B cell (primary cell): ENCODE data around the gene USP44. TPM values are rescaled to one million over a fixed set of nuclear protein-coding genes. Genes with fewer than 3 reads are reported as not detected.

Experiments
- ATAC-seq: fragments of 200-7000 bp; cut with Tn5 transposase; one replicate; pipeline ENCODE4 v1.10.0; 2021; ENCODE audit warnings: low read depth, mild to moderate bottlenecking, moderate number of reproducible peaks, moderate library complexity
- CTCF ChIA-PET: fragments of 350-600 bp; sonication (Branson Sonifier 250); formaldehyde crosslinking; loops from one replicate; lab custom pipeline; 2021; ENCODE audit warnings: antibody characterized with exemption, inconsistent platforms; lab: Charles Lee
- POLR2A ChIA-PET: fragments of 350-600 bp; sonication (Branson Sonifier 250); formaldehyde crosslinking; loops from one replicate; lab custom pipeline; 2021; ENCODE audit warnings: antibody characterized with exemption; lab: Charles Lee
- DNase-seq: peaks from one replicate; pipeline ENCODE4 v3.0.0; 2013
- H2AFZ ChIP-seq: 2 replicates; pipeline ENCODE4 v1.6.1; 2012; ENCODE audit warnings: mild to moderate bottlenecking, low read depth, low read length; ENCODE audit not compliant: insufficient read depth, poor library complexity, severe bottlenecking
- H3K27ac ChIP-seq, 2 donors: 1 replicate in 1 of 2; 2 replicates in 1 of 2; pipeline ENCODE4 v1.5.1; 2012 to 2013; ENCODE audit warnings: low read length in 2 of 2, mild to moderate bottlenecking in 2 of 2, moderate library complexity in 1 of 2
- H3K27me3 ChIP-seq, 4 experiments: fragments of 200-600 bp in 1 of 4; sonication (generic) in 1 of 4; replicated peaks in 1 of 4; 1 replicate in 2 of 4; 2 replicates in 2 of 4; pipeline versions ENCODE4 v1.6.1 to v1.7.0; 2013 to 2016; ENCODE audit warnings: low read length in 3 of 4, mild to moderate bottlenecking in 2 of 4, mixed read lengths in 1 of 4, moderate library complexity in 1 of 4; ENCODE audit not compliant: insufficient read depth in 4 of 4, control insufficient read depth in 3 of 4; ENCODE audit errors: control extremely low read depth in 1 of 4
- H3K36me3 ChIP-seq, 2 experiments: replicated peaks in 1 of 2; 1 replicate in 1 of 2; 2 replicates in 1 of 2; pipeline versions ENCODE4 v1.6.1 to v1.7.1; 2013; ENCODE audit warnings: low read length in 1 of 2; ENCODE audit not compliant: insufficient read depth in 2 of 2, control insufficient read depth in 1 of 2; ENCODE audit errors: control extremely low read depth in 1 of 2, extremely low read depth in 1 of 2
- H3K4me1 ChIP-seq, 2 donors: fragments of 200-600 bp in 1 of 2; sonication (generic) in 1 of 2; 1 replicate in 1 of 2; 2 replicates in 1 of 2; pipeline versions ENCODE4 v1.5.1 to v1.6.1; 2013 to 2017; ENCODE audit warnings: low read length in 2 of 2; ENCODE audit not compliant: control insufficient read depth in 2 of 2, insufficient read depth in 2 of 2
- H3K4me2 ChIP-seq: replicated peaks from 2 replicates; pipeline ENCODE3; 2012; ENCODE audit warnings: mild to moderate bottlenecking, low read depth, low read length; ENCODE audit not compliant: poor library complexity, severe bottlenecking
- H3K4me3 ChIP-seq, 5 experiments: fragments of 200-600 bp in 1 of 5; sonication (generic) in 1 of 5; 1 replicate in 3 of 5; 2 replicates in 2 of 5; pipeline versions ENCODE4 v1.5.1 to v1.7.0; 2011 to 2016; ENCODE audit warnings: low read length in 4 of 5, mild to moderate bottlenecking in 4 of 5, low read depth in 2 of 5, control low read depth in 1 of 5, moderate library complexity in 1 of 5; ENCODE audit not compliant: insufficient read depth in 1 of 5; ENCODE audit errors: control extremely low read depth in 1 of 5, extremely low read depth in 1 of 5
- H3K79me2 ChIP-seq: fragments of 200-600 bp; sonication (generic); one replicate; pipeline ENCODE4 v1.6.0; 2016; ENCODE audit warnings: low read length; ENCODE audit not compliant: control insufficient read depth, insufficient read depth
- H3K9ac ChIP-seq: fragments of 200-600 bp; sonication (generic); 2 replicates; pipeline ENCODE4 v1.6.1; 2017; ENCODE audit warnings: mild to moderate bottlenecking, low read length, moderate library complexity
- H3K9me3 ChIP-seq, 3 donors: one replicate each; pipeline versions ENCODE4 v1.6.1 to v1.7.1; 2013; ENCODE audit warnings: low read length in 2 of 3; ENCODE audit not compliant: control insufficient read depth in 2 of 3, insufficient read depth in 1 of 3; ENCODE audit errors: control extremely low read depth in 1 of 3
- H4K20me1 ChIP-seq: 2 replicates; pipeline ENCODE4 v1.6.0; 2012; ENCODE audit warnings: mild to moderate bottlenecking, low read length; ENCODE audit not compliant: insufficient read depth, control insufficient read depth, poor library complexity, severe bottlenecking
- H3K27ac Mint-ChIP-seq: one replicate; pipeline ENCODE4 v1.8.0; 2021; ENCODE audit warnings: mixed read lengths
- H3K27me3 Mint-ChIP-seq: one replicate; pipeline ENCODE4 v1.8.0; 2021; ENCODE audit warnings: mixed read lengths
- H3K4me1 Mint-ChIP-seq: one replicate; pipeline ENCODE4 v1.8.0; 2021; ENCODE audit warnings: mixed read lengths
- H3K4me3 Mint-ChIP-seq: one replicate; pipeline ENCODE4 v1.8.0; 2021; ENCODE audit warnings: mixed read lengths
- H3K9me3 Mint-ChIP-seq: one replicate; pipeline ENCODE4 v1.8.0; 2022; ENCODE audit warnings: mixed read lengths; ENCODE audit not compliant: insufficient read depth
- CTCF ChIP-seq: fragments of 200-600 bp; IDR thresholded peaks from one replicate; pipeline ENCODE4 v1.8.0; 2022; ENCODE audit warnings: antibody characterized with exemption, mild to moderate bottlenecking
- EZH2 ChIP-seq: IDR thresholded peaks from 2 replicates; pipeline ENCODE4 v1.6.1; 2012; ENCODE audit warnings: borderline replicate concordance, low read depth, mild to moderate bottlenecking, moderate library complexity, low read length; ENCODE audit not compliant: insufficient read depth, poor library complexity, severe bottlenecking
- WGBS: methylation state at CpG from one replicate; pipeline ENCODE4 v1.1.5; 2013; ENCODE audit warnings: missing lambda C conversion rate; ENCODE audit not compliant: insufficient coverage; 5-methylcytosine and 5-hydroxymethylcytosine counted together
- intact Hi-C: fragments of 100-400 bp; cut with micrococcal nuclease; formaldehyde crosslinking; loops from one replicate; pipeline ENCODE4 v1.10.0; 2022
- polyA plus RNA-seq: library from polyadenylated mRNA; depleted of rRNA; stranded (reverse); fragments of >200 nt; gene quantifications from 2 replicates; pipeline ENCODE4 v1.2.3, GENCODE V29; 2012
- total RNA-seq, 2 donors: library from RNA; stranded (reverse); fragments of 120-200 nt in 1 of 2; gene quantifications; 1 replicate in 1 of 2; 2 replicates in 1 of 2; pipeline versions ENCODE4 v1.2.3 to v1.2.4, GENCODE V29; 2013 to 2022

The USP44 gene
- total and polyA plus RNA-seq, 2 donors (not counting 1 experiment from before 2014, with no cell fraction given), result 2.5 to 7.1 TPM

DNA sequence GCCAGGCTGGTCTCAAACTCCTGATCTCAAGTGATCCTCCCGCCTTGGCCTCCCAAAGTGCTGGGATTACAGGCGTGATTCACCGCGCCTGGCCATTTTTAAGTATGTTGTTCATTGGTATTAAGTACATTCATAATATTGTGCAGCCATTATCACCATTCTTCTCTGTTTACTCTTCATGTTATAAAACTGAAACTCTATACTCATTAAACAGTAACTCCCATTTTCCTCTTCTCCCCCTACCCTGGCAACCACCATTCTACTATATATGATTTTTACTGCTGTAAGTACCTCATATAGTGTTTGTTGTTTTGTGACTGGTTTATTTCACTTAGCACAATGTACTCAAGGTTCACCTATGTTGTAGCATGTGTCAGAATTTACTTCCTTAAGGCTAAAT, 54.2 kb downstream of the USP44 start:
- Mint-ChIP-seq H3K9me3 (no peaks in the 10 kb centered on the region), H3K4me1 (no peaks in the 10 kb centered on the region), H3K27ac (no peak overlapping the region), H3K27me3 (no peaks in the 10 kb centered on the region), H3K4me3 (no peak overlapping the region)
- Histone ChIP-seq H3K79me2 (peaks cover 14% of the 10 kb centered on the region), H3K27ac (no peak overlapping the region), H2AFZ (no peak overlapping the region), H4K20me1 (peaks cover 5% of the 10 kb centered on the region), H3K27me3 (no peaks in the 10 kb centered on the region), H3K9me3 (peaks cover 0 to 4% (median 0%) of the 10 kb centered on the region in 3 donors), H3K4me2 (no peak overlapping the region), H3K4me1 (no peaks in the 10 kb centered on the region), H3K4me3 (no peak overlapping the region), H3K9ac (no peak overlapping the region), H3K36me3 (peaks cover 11 to 65% of the 10 kb centered on the region in 2 experiments)
- intact Hi-C loops, result no loop called here
- CTCF ChIA-PET, result no interaction called here
- no CpG with 5 or more reads among the region's 4 CpGs for WGBS
- POLR2A ChIA-PET, result no interaction called here
- TF ChIP-seq CTCF (no peak), EZH2 (no peak)
- no peak for ATAC-seq
- DNase-seq, result no peak

DNA sequence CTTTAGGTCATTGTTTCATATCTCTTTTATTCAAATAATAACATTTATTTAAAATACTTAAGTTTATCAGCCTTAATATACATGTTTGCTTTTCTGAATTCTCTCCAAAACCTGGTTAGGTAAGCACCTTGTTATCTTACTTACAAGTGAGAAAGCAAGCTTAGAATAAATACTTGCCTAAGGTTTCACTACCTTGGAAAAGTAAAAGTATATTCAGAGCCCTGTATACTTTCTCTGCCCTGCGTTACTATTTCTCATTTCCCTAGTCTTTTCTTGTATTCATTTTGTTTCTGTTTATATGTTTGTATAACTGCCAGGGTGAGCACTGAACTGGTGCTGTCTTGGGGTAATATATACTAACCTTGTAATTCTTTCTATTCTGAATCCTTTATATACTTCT, 55.8 kb downstream of the USP44 start:
- intact Hi-C loops, result no loop called here
- Mint-ChIP-seq H3K9me3 (no peaks in the 10 kb centered on the region), H3K27ac (no peak overlapping the region), H3K4me1 (no peaks in the 10 kb centered on the region), H3K27me3 (no peaks in the 10 kb centered on the region), H3K4me3 (no peak overlapping the region)
- H3K27me3 ChIP-seq, result no peaks in the 10 kb centered on the region
- ChIA-PET CTCF (no interaction called here), POLR2A (no interaction called here)
- TF ChIP-seq CTCF, result no peak
- TF ChIP-seq EZH2, result no peak
- no peak overlapping the region for H2AFZ ChIP-seq
- no peak for DNase-seq
- H3K4me2 ChIP-seq, result no peak overlapping the region
- H4K20me1 ChIP-seq, result peaks cover 2% of the 10 kb centered on the region
- H3K36me3 ChIP-seq, result peaks cover 8 to 59% of the 10 kb centered on the region in 2 experiments
- H3K9me3 ChIP-seq, result peaks cover 0 to 4% (median 0%) of the 10 kb centered on the region in 3 donors
- H3K4me1 ChIP-seq, result no peaks in the 10 kb centered on the region
- no peak overlapping the region for H3K9ac ChIP-seq
- H3K27ac ChIP-seq, result no peak overlapping the region
- H3K4me3 ChIP-seq, result no peak overlapping the region
- WGBS, result no CpG with 5 or more reads among the region's 1 CpG
- peaks cover 15% of the 10 kb centered on the region for H3K79me2 ChIP-seq
- no peak for ATAC-seq
